Spinal cord (tissue), 10 donors: ENCODE data around the gene SLC6A13. TPM values are rescaled to one million over a fixed set of nuclear protein-coding genes. Genes with fewer than 3 reads are reported as not detected.

Source experiments
- DNase-seq, 6 donors: peaks; one replicate each; pipeline versions ENCODE4 v3.0.0 to v3.0.0-alpha.2; 2013 to 2015; ENCODE audit warnings: low spot score in 6 of 6, low read depth in 4 of 6
- H3K27ac ChIP-seq: one replicate; pipeline ENCODE4 v1.5.1; 2013; ENCODE audit warnings: low read depth, low read length, control low read depth
- H3K27me3 ChIP-seq: one replicate; pipeline ENCODE4 v1.6.1; 2013; ENCODE audit warnings: low read length; ENCODE audit not compliant: control insufficient read depth, insufficient read depth
- H3K36me3 ChIP-seq: one replicate; pipeline ENCODE4 v1.6.1; 2013; ENCODE audit warnings: low read length; ENCODE audit not compliant: control insufficient read depth, insufficient read depth
- H3K4me1 ChIP-seq: one replicate; pipeline ENCODE4 v1.6.1; 2013; ENCODE audit warnings: low read length; ENCODE audit not compliant: control insufficient read depth, insufficient read depth
- H3K4me3 ChIP-seq: one replicate; pipeline ENCODE4 v1.5.1; 2013; ENCODE audit warnings: low read depth, low read length, control low read depth
- H3K9me3 ChIP-seq: one replicate; pipeline ENCODE4 v1.6.1; 2013; ENCODE audit warnings: low read length; ENCODE audit not compliant: control insufficient read depth, insufficient read depth
- WGBS: methylation state at CpG from one replicate; pipeline ENCODE4 v1.1.5; 2013; ENCODE audit warnings: missing lambda C conversion rate; ENCODE audit not compliant: insufficient coverage; 5-methylcytosine and 5-hydroxymethylcytosine counted together
- polyA plus RNA-seq, 2 donors: library from polyadenylated mRNA; unstranded; fragments of 120-200 nt; gene quantifications; one replicate each; pipeline ENCODE4 v1.2.1, GENCODE V29; 2013; ENCODE audit not compliant: insufficient read length in 2 of 2
- total RNA-seq, 2 donors: library from RNA; depleted of rRNA in 1 of 2; stranded (reverse); fragments of 120-200 nt in 1 of 2; fragments of >200 nt in 1 of 2; gene quantifications; one replicate each; pipeline versions ENCODE4 v1.2.3 to v1.2.4, GENCODE V29; 2013 to 2014
- donor health status: healthy.

SLC6A13 gene
- total and polyA plus RNA-seq, 4 donors: 33.6 to 711 (median 153) TPM

DNA sequence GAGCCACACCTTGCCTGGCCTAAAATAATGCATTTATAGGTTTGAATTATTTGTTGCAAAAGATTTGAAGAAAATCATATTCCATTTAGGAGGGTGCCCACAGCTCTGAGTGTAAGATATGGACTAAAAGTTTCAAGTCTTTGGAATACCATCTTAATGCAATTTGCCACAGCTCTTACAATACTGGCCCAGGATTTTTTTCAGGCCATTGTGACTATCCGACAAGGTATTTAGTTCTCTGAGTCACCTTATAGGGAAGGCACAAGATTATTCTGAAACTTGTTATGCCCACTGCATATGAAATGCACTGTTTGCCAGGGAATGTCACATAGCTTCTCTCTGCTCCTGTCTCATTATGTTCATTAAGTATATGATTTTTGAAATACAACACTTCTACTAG lies 29.6 kb upstream of the SLC6A13 start:
- no peak overlapping the region for H3K4me3 ChIP-seq
- WGBS: no CpG with 5 or more reads among the region's 1 CpG
- no peaks in the 10 kb centered on the region for H3K27me3 ChIP-seq
- H3K36me3 ChIP-seq: peaks cover 28% of the 10 kb centered on the region
- DNase-seq: no peak
- no peaks in the 10 kb centered on the region for H3K9me3 ChIP-seq
- H3K27ac ChIP-seq: no peak overlapping the region
- no peaks in the 10 kb centered on the region for H3K4me1 ChIP-seq

DNA sequence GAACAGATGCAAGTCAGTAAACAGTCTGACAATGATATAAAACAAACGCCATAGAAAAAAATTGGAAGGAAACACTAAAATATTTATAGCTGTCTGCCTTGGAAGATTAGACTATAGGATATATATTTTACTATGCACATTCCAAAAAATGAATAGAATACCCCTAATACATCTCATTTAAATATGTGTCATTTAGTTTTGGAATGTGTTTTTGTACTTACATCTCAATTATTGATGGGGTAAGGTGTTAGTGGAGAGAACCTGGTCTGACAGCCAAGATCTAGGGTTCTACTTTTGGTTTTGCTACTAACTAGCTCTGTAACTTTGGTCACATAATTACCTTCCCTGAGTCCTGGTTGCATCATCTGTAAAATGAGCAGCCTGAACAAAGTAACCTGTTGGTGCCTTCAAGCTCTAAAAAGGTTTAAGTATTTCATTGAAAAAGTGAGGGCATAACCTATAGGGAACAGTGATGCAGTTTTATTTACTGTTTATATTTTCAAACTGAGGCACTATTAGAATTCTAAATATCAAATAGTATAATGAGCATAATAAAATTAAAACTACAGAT lies 28.6 kb upstream of the SLC6A13 start:
- no CpG with 5 or more reads among the region's 1 CpG for WGBS
- Histone ChIP-seq H3K9me3 (no peaks in the 10 kb centered on the region), H3K4me3 (no peak overlapping the region), H3K36me3 (peaks cover 28% of the 10 kb centered on the region), H3K27ac (no peak overlapping the region), H3K4me1 (no peaks in the 10 kb centered on the region), H3K27me3 (no peaks in the 10 kb centered on the region)
- DNase-seq: no peak

DNA sequence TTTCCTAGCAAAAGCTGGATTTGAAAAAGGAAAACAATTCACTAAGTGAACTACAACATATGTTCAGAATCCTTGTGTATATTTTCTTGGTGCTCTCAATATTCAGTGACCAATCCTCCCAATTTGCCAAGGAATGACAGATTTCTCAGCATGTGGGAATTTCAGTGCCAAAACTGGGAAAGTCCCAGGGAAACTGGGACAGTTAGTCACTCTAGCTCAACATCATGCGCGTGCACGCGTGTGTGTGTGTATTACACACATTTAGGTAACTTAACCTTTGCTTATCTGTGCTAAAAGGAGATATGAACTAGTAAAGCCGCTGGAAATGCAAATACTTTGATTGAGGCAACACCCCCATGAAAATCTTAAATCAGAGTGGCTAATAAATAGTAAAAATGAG lies 26.1 kb upstream of the SLC6A13 start:
- Histone ChIP-seq H3K36me3 (peaks cover 14% of the 10 kb centered on the region), H3K4me3 (no peak overlapping the region), H3K27me3 (no peaks in the 10 kb centered on the region), H3K9me3 (no peaks in the 10 kb centered on the region), H3K4me1 (no peaks in the 10 kb centered on the region), H3K27ac (no peak overlapping the region)
- DNase-seq: peak in 1 of 6 donors; percentile 42
- no CpG with 5 or more reads among the region's 5 CpGs for WGBS

DNA sequence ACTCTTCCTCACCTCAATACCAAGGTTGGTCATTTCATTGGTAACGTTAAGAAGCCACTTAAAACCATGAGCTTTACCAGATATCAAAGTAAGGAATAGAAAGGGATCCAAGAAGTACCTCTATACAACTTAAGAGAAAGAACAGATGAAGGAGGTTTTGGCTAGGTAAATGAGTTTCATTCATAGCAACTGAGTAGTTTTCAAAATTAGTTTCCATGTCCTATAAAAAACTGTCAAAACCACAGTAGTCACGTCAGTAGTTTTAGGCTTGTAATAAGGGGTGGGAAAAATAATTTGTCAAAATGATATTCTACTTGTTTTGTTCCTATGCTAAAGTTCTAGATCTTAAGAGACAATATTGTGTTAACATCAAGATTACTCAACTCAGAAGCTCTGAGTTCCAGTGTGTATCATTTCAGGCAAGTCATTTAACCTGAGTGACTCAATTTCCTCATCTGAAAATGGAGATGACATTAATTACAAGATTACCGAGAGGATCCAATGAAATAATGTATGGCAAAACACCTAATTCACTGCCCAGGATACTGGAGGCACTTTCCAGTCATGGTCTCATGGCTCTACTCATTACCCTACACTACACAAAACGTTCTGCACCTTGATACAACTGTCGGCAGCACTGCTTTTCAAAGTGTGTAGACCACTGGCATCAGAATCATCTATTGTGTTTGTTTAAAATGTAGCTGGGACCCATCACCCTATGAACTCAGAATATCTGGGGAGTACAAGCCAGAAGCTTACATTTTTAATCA lies 24.1 kb upstream of the SLC6A13 start:
- H3K27ac ChIP-seq: no peak overlapping the region
- H3K36me3 ChIP-seq: peaks cover under 1% of the 10 kb centered on the region
- H3K9me3 ChIP-seq: no peaks in the 10 kb centered on the region
- DNase-seq: no peak
- 100% methylated on average over 1 of the region's 5 CpGs for WGBS
- no peaks in the 10 kb centered on the region for H3K4me1 ChIP-seq
- H3K4me3 ChIP-seq: no peak overlapping the region
- H3K27me3 ChIP-seq: no peaks in the 10 kb centered on the region

DNA sequence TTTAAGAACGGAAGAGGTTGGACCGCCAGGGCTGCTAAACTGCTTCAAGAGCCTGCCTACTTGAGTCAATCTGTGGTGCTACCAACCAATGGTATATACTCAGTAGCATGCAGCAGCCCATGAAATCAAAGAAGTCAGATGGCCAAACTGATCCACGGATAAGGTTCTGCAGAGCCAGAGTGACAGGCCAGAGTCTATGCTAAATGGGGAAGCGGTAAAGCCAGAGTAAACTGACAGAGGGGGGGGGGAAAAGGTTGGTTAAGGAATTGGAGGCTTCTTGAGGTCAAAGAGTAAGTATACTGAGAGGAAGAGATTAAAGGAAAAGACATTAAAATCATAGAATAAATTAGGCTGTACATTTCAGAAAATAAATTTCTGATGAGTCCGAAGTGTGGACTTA lies 15.4 kb upstream of the SLC6A13 start:
- no peak for DNase-seq
- H3K27ac ChIP-seq: no peak overlapping the region
- no peaks in the 10 kb centered on the region for H3K36me3 ChIP-seq
- 100% methylated on average over 5 of the region's 5 CpGs for WGBS
- no peaks in the 10 kb centered on the region for H3K9me3 ChIP-seq
- no peak overlapping the region for H3K4me3 ChIP-seq
- H3K4me1 ChIP-seq: peaks cover 4% of the 10 kb centered on the region
- no peaks in the 10 kb centered on the region for H3K27me3 ChIP-seq

DNA sequence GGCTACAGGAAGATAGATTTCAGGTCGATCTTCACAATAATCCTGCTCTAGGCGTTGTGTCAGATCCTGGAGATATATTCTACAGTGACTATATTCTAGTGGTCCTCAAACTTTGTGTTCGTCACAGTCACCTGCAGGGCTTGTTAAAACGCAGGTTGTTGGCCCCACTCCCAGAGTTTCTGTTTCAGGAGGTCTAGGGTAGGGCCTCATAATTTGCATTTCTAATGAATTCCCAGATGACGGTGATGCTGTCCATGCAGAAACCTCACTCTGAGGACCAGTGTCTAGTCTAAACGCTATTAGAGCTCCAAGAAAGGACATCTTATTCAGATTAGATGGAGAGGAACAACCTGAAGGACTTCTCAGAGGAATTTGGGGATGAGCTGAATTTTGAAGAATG lies 13.2 kb upstream of the SLC6A13 start:
- H3K36me3 ChIP-seq: no peaks in the 10 kb centered on the region
- no peak for DNase-seq
- no peaks in the 10 kb centered on the region for H3K9me3 ChIP-seq
- no peak overlapping the region for H3K27ac ChIP-seq
- no peak overlapping the region for H3K4me3 ChIP-seq
- H3K4me1 ChIP-seq: peaks cover 10% of the 10 kb centered on the region
- no peaks in the 10 kb centered on the region for H3K27me3 ChIP-seq
- WGBS: 81% methylated on average over 3 of the region's 6 CpGs

DNA sequence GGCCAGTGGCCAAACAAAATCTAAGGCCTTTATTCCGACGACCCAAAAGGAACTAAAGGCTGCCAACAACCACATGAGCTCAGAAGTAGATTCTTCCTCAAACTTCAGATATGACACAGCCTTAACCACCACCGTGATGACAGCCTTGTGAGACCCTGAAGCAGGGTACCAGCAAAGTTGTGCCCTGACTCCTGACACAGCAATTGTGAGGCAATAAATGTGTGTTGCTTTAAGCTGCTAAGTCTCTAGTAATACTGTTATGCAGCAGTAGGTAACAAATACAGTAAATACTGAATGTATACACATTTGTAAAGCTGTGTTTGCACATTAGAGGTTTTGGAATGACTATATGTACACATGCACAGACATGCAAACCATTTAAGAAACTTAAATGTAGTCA lies 10.7 kb upstream of the SLC6A13 start:
- 48% methylated on average over 2 of the region's 3 CpGs for WGBS
- peak overlapping the region; percentile 49 for H3K27ac ChIP-seq
- no peak overlapping the region for H3K4me3 ChIP-seq
- H3K27me3 ChIP-seq: no peaks in the 10 kb centered on the region
- no peaks in the 10 kb centered on the region for H3K9me3 ChIP-seq
- no peaks in the 10 kb centered on the region for H3K36me3 ChIP-seq
- peaks cover 17% of the 10 kb centered on the region for H3K4me1 ChIP-seq
- peak in 1 of 6 donors; percentile 38 for DNase-seq

DNA sequence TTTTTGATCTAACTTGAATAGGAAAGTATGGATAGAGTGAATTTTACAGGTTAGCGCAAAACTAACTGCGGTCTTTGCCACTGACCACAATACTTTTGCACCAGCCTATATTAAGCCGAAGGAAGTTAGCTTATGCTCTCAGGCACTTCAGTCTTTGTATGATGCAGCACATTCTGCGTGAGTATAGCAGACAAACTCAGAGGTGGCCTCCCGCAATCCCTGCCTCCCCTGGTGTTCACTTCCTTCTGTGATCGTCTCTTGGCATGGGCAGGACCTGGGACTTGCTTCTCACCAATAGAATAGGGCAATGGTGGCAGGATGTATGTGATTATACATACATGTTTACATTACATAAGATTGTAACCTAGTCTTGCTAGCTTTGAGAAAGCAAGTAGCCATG lies 10.3 kb upstream of the SLC6A13 start:
- Histone ChIP-seq H3K27ac (peak overlapping the region; percentile 49), H3K4me3 (no peak overlapping the region)

DNA sequence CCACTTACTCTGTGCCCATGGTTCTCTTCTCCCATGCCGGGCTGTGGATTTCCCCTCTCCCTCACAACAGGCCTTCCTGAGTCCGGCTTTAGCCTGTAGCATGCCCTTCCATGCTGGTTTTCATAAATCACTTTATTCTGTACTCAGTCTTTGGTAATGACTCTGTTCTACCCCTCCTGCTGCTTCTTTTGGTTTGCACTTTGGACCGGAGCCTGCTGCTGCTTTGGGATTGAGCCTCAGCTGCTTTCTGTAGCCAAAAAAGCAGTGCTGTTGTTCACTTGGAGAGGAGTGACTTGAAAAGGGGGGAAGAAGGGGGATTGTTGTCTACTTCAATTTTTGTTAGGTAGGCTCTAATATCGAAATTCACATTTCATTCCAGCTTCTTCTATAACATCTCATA lies 8.5 kb upstream of the SLC6A13 start:
- 17% methylated on average over 2 of the region's 4 CpGs for WGBS
- peak in 3 of 6 donors; percentile 57 to 86 (median 70) for DNase-seq
- H3K27ac ChIP-seq: peak overlapping the region; percentile 35
- H3K27me3 ChIP-seq: no peaks in the 10 kb centered on the region
- no peaks in the 10 kb centered on the region for H3K9me3 ChIP-seq
- no peaks in the 10 kb centered on the region for H3K36me3 ChIP-seq
- H3K4me3 ChIP-seq: no peak overlapping the region
- peaks cover 21% of the 10 kb centered on the region for H3K4me1 ChIP-seq

More for the DNA sequence above, 10.3 kb upstream of the SLC6A13 start:
- Histone ChIP-seq H3K36me3 (no peaks in the 10 kb centered on the region), H3K4me1 (peaks cover 20% of the 10 kb centered on the region), H3K9me3 (no peaks in the 10 kb centered on the region), H3K27me3 (no peaks in the 10 kb centered on the region)
- DNase-seq: no peak
- WGBS: 90% methylated on average over 2 of the region's 6 CpGs

DNA sequence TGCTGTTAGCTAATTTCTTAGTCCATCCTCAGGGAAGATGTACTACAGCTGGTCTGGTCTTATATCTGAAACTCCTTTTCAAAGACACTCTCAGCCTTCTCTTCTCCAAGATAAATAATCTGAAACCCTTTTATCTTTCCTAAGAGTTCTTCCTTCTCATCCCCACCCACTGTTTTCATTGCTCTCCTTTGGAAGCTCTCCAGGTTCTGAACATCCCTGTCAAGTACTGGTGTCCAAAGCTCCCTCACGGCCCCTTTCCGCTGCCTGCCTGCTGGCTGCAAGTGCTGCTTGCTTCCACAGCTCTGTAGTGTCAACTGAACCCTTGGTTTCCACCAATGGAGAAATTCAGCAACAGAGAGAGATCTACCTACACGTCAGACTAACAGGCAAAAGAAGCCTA lies 6.6 kb upstream of the SLC6A13 start:
- H3K4me3 ChIP-seq: no peak overlapping the region
- 47% methylated on average over 2 of the region's 3 CpGs for WGBS
- H3K9me3 ChIP-seq: no peaks in the 10 kb centered on the region
- no peaks in the 10 kb centered on the region for H3K27me3 ChIP-seq
- peaks cover 21% of the 10 kb centered on the region for H3K4me1 ChIP-seq
- peak in 2 of 6 donors; percentile 79 to 83 for DNase-seq
- H3K36me3 ChIP-seq: no peaks in the 10 kb centered on the region
- peak overlapping the region; percentile 78 for H3K27ac ChIP-seq
